COR-L47 (cell line): ENCODE measurements around the gene ANAPC16.
"Not testable (repeated sequence)": the region's sequence is repeated elsewhere in the genome, so short reads cannot be mapped to it uniquely, and the experiment has no call there.

ENCODE experiments used
- DNase-seq: peaks from one replicate; lab custom pipeline; 2025; lab: John Stamatoyannopoulos, UW

Gene ANAPC16

GRCh38 chr10:72243822-72244437, 28.1 kb downstream of the ANAPC16 start:
- no peak for DNase-seq

GRCh38 chr10:72244573-72245038, 28.8 kb downstream of the ANAPC16 start:
- no peak for DNase-seq

GRCh38 chr10:72245949-72246525, 30.2 kb downstream of the ANAPC16 start:
- DNase-seq: no peak

GRCh38 chr10:72248468-72249151, 32.8 kb downstream of the ANAPC16 start:
- no peak for DNase-seq

GRCh38 chr10:72249176-72249862, 33.5 kb downstream of the ANAPC16 start:
- DNase-seq: not testable (repeated sequence)

GRCh38 chr10:72250666-72251065, 34.9 kb downstream of the ANAPC16 start:
- no peak for DNase-seq

- DNase-seq: no peak
These were observed 35.8 kb downstream of the ANAPC16 start for GRCh38 chr10:72251635-72252034.

- DNase-seq: no peak
These were observed 37.2 kb downstream of the ANAPC16 start for GRCh38 chr10:72252972-72253371.

- DNase-seq: no peak
These were observed 37.8 kb downstream of the ANAPC16 start for GRCh38 chr10:72253578-72253977.

- peak; percentile 10 for DNase-seq
These were observed 39.2 kb downstream of the ANAPC16 start for GRCh38 chr10:72254813-72255568.

GRCh38 chr10:72255977-72256729, 40.3 kb downstream of the ANAPC16 start:
- no peak for DNase-seq

- DNase-seq: no peak
These were observed 41.5 kb downstream of the ANAPC16 start for GRCh38 chr10:72257051-72257892.

- DNase-seq: no peak
These were observed 42.8 kb downstream of the ANAPC16 start for GRCh38 chr10:72258617-72259016.

GRCh38 chr10:72259491-72260238, 43.9 kb downstream of the ANAPC16 start:
- no peak for DNase-seq

- DNase-seq: no peak
These were observed 44.6 kb downstream of the ANAPC16 start for GRCh38 chr10:72260239-72260975.

GRCh38 chr10:72260976-72261783, 45.4 kb downstream of the ANAPC16 start:
- DNase-seq: no peak

GRCh38 chr10:72261784-72262404, 46.1 kb downstream of the ANAPC16 start:
- DNase-seq: no peak
